Posterior vena cava (tissue), 2 donors: ENCODE measurements around the gene ICAM5. TPM values are rescaled to one million over a fixed set of nuclear protein-coding genes. Genes with fewer than 3 reads are reported as not detected.

Experiments
- DNase-seq: peaks from one replicate; pipeline ENCODE4 v3.0.0-alpha.2; 2020; ENCODE audit warnings: low spot score
- intact Hi-C, 2 donors: fragments of 100-400 bp; cut with DNase I; formaldehyde crosslinking; loops; one replicate each; pipeline versions ENCODE4 v1.14.1 to v1.14.2; 2022 to 2023
- total RNA-seq, 2 donors: library from RNA; stranded (reverse); fragmentation: NEBNext Ultra II Directional; extraction: Animal tissue kit (Norgen Biotek cat#: 25700); gene quantifications; one replicate each; pipeline ENCODE4 v1.2.1, GENCODE V29; 2021
- donor health status: DM: yes; HTN: yes; CAD: no.
- donor health status: DM: yes; HTN: yes; CAD: no.

The ICAM5 gene
- total RNA-seq, 2 donors from 2014 or later, result 0.33 to 0.83 TPM

DNA sequence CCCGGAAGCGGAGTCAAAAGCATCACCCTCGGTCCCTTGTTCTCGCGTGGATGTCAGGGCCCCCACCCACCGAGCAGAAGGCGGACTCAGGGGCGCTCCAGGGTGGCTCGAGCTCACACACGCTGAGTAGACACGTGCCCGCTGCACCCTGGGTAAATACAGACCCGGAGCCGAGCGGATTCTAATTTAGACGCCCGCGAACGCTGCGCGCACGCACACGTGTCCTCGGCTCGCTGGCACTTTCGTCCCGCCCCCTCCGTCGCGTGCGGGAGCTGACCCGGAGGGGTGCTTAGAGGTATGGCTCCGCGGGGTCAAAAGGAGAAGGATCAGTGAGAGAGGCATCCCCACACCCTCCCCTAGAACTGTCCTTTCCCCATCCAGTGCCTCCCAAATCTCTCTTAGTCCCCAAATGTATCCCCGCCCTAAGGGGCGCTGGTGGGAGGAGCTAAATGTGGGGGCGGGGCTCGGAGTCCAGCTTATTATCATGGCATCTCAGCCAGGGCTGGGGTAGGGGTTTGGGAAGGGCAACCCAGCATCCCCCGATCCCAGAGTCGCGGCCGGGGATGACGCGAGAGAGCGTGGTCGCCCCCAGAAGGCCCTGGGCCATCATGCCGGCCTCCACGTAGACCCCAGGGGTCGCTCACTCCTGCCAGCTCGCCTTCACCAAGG, 451 bp upstream of the ICAM5 start:
- DNase-seq, result peak; percentile 87
- intact Hi-C loops, result no loop called here

DNA sequence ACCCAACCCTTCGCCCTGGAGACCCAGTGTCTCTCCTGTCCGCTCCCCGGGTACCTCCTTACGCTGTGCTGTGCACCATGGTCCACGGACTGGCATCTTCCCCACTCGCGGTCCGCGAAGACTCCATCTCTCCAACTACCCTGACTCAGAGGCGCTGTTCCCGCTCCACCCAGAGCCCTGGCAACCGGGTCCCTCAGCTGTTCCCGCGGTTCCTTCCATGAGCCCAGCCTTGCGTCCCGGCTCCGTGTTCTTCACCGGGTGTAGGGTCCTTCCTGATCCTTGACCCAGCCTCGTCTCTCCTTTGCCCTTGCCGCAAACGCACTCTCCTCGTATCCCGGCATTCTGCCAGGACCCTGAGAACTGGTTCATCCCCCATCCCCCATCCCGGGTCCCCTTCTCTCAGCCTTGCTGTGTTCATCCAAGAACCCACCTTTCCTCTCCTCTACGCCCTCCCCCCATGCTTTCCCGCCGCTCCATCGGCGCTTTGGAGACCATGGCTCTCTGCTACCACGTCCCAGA, 664 bp downstream of the ICAM5 start:
- intact Hi-C loops, result no loop called here
- peak; percentile 83 for DNase-seq

DNA sequence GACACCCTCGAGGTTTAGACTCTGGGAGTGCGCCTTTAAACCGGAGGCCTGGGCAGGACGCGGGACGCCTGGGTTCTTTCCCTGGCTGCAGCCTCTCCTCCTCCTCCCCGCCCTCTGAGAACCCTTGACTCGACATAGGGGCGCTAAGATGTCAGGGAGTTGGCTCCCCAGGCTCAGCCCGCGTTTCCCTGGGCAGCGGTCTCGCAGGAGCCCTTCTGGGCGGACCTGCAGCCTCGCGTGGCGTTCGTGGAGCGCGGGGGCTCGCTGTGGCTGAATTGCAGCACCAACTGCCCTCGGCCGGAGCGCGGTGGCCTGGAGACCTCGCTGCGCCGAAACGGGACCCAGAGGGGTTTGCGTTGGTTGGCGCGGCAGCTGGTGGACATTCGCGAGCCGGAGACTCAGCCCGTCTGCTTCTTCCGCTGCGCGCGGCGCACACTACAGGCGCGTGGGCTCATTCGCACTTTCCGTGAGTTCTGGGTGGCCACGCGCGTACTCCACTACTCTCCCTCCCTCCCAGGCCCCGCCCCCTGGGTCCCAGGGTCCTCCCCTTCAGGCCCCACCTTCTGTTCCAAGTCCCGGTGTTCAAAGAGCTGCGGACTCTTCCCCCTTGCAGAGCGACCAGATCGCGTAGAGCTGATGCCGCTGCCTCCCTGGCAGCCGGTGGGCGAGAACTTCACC, 1.3 kb downstream of the ICAM5 start:
- intact Hi-C loops, result no loop called here
- peak; percentile 90 for DNase-seq

DNA sequence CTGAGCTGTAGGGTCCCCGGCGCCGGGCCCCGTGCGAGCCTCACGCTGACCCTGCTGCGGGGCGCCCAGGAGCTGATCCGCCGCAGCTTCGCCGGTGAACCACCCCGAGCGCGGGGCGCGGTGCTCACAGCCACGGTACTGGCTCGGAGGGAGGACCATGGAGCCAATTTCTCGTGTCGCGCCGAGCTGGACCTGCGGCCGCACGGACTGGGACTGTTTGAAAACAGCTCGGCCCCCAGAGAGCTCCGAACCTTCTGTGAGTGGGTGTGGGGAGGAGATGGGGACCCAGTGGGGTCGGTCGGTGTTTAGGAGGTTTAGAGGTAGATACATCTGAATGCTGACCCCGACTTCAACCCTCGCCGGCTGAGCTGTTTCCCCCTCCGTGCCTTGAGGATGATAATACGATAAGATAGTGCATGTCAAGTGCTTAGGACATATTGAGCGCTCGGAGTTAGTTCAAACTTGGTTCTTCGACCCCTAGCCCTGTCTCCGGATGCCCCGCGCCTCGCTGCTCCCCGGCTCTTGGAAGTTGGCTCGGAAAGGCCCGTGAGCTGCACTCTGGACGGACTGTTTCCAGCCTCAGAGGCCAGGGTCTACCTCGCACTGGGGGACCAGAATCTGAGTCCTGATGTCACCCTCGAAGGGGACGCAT, 1.9 kb downstream of the ICAM5 start:
- intact Hi-C loops, result no loop called here
- DNase-seq, result peak; percentile 83

DNA sequence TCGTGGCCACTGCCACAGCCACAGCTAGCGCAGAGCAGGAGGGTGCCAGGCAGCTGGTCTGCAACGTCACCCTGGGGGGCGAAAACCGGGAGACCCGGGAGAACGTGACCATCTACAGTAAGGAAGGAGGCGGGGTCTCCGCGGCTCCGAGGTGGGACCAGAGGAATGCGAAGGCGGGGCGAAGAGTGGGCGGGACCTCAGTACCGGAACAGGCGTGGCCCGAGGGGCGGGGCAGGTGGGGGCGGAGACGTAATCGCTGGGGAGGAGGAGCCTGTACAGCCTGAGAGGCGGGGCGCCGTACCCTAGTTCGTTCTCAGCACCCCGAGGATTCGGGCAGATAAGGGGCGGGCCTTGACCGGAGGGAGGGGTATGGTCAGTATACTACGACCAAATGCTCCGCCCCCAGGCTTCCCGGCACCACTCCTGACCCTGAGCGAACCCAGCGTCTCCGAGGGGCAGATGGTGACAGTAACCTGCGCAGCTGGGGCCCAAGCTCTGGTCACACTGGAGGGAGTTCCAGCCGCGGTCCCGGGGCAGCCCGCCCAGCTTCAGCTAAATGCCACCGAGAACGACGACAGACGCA, 2.5 kb downstream of the ICAM5 start:
- DNase-seq, result peak; percentile 95
- intact Hi-C loops, result no loop called here

DNA sequence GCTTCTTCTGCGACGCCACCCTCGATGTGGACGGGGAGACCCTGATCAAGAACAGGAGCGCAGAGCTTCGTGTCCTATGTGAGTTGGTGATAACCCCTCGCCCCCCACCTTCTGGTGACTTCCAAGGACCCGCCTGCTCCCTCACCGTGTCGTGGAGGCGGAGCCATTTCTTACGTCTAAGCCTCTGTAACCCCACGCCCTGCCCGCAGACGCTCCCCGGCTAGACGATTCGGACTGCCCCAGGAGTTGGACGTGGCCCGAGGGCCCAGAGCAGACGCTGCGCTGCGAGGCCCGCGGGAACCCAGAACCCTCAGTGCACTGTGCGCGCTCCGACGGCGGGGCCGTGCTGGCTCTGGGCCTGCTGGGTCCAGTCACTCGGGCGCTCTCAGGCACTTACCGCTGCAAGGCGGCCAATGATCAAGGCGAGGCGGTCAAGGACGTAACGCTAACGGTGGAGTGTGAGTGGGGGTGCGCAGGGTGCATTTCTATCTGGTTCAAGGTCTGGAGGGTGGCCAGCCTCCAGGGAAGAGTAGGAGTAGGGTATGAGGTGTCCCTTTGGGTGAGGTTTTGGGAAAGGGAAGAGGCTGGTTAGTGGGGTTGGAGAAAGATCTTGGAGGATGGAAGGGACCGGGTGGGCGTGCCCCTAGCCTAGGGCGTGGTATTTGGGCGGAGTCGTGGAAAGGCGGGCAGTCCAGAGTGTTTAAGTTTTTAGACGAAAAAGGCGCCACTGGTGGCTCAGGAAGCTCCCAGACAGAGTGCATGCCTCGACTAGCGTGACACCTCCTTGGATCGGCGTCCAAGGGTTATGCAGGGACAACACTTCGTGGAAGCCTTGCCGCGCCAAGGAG, 3.3 kb downstream of the ICAM5 start:
- intact Hi-C loops, result no loop called here
- DNase-seq, result peak; percentile 81

DNA sequence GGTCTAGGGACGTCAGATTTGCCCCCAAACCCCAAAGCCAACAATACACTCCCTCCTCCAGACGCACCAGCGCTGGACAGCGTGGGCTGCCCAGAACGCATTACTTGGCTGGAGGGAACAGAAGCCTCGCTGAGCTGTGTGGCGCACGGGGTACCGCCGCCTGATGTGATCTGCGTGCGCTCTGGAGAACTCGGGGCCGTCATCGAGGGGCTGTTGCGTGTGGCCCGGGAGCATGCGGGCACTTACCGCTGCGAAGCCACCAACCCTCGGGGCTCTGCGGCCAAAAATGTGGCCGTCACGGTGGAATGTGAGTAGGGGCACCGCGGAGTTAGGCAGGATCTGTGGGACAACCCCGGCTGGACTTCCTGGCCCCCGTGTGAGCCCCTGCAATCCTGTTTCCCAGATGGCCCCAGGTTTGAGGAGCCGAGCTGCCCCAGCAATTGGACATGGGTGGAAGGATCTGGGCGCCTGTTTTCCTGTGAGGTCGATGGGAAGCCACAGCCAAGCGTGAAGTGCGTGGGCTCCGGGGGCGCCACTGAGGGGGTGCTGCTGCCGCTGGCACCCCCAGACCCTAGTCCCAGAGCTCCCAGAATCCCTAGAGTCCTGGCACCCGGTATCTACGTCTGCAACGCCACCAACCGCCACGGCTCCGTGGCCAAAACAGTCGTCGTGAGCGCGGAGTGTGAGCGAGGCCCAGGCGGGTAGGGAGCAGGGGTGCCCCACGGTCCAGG, 4.0 kb downstream of the ICAM5 start:
- intact Hi-C loops, result no loop called here
- DNase-seq, result peak; percentile 78

DNA sequence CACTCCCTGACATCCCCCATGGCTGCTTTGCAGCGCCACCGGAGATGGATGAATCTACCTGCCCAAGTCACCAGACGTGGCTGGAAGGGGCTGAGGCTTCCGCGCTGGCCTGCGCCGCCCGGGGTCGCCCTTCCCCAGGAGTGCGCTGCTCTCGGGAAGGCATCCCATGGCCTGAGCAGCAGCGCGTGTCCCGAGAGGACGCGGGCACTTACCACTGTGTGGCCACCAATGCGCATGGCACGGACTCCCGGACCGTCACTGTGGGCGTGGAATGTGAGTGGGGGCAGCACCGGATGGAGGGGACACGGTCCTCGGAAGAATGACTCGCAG, 4.6 kb downstream of the ICAM5 start:
- intact Hi-C loops, result no loop called here

DNA sequence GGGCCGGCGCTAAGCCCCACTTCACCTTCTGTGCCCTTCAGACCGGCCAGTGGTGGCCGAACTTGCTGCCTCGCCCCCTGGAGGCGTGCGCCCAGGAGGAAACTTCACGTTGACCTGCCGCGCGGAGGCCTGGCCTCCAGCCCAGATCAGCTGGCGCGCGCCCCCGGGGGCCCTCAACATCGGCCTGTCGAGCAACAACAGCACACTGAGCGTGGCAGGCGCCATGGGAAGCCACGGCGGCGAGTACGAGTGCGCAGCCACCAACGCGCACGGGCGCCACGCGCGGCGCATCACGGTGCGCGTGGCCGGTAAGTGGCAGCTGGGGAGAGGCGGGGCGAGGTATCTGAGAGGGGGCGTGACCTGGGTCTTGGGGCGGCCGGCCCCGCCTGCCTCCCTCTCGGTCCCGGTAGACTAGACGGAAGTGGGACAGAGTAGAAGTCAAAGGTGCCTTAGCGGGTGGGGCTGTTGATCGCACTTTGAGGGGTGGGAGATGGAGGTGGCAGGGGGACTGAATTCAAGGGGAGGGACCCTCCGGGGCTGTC, 5.6 kb downstream of the ICAM5 start:
- DNase-seq, result peak; percentile 83
- intact Hi-C loops, result no loop called here

More for the DNA sequence above, 4.6 kb downstream of the ICAM5 start:
- peak; percentile 70 for DNase-seq

DNA sequence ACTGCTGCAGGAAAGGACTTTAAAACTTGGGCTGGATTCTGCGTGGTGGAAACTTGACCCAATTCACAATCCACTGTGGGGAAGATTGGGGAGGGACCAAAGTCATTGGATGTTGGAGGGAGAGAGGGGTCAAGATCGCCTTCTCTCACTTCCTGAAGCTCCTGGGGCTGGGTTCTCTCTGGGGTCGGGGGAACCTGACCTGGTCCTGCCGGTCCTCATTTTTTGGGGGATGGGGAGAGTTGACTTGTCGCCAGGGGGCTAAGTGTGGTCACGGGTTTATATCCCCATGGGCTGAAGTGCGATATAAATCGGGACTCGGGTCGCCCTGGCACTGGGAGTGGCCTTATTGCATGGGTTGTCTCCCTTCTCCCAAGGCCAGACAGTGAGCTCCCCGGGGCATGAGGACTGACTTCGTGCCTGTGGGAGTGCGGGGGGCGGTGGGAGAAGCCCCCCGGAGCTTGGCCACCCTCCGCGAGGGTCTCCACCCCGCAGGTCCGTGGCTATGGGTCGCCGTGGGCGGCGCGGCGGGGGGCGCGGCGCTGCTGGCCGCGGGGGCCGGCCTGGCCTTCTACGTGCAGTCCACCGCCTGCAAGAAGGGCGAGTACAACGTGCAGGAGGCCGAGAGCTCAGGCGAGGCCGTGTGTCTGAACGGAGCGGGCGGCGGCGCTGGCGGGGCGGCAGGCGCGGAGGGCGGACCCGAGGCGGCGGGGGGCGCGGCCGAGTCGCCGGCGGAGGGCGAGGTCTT, 6.3 kb downstream of the ICAM5 start:
- no peak for DNase-seq
- intact Hi-C loops, result no loop called here

DNA sequence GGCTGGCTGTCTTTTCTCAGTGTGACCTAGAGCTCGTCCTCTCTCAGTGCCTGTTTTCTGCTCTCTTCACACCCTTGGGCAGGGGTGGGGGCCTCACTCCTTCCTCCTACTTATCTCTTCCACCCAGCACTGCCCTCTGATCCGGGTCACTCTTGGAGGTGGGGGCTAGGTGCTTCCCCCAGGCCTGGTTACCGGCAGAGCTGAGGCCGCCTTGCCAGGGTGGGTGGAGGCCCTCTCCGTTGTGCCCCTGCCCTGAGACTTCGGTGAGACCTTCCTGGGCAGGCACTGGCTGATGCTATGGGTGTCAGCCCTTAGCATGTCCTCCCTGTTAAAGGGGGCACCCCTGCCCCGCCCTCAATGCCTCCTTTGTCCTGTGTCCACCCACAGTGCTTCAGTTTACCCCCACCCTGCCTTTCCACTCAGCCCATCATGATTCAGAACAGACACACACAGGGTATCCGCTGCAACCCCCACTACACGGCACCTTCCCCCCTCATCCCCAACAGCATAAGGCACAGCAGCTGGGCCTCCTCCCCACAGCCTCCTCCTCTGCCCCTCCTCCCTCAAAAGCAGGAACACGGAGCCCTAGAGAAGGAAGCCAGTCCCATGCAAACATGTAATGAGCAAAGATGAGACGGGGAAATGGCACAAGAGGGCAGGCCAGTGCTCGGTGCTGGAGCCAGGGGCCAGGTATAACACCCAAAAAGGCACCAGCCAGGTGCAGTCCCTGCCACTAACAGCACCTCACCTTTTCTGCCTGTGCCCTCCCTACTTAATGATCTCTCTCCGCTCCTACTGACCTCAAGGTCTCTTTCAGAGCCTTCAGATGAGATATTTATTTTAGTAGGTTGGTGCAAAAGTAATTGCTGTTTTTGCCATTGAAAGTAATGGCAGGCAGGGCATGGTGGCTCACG, 10.1 kb downstream of the ICAM5 start:
- peak; percentile 81 for DNase-seq
- intact Hi-C loops, result no loop called here

DNA sequence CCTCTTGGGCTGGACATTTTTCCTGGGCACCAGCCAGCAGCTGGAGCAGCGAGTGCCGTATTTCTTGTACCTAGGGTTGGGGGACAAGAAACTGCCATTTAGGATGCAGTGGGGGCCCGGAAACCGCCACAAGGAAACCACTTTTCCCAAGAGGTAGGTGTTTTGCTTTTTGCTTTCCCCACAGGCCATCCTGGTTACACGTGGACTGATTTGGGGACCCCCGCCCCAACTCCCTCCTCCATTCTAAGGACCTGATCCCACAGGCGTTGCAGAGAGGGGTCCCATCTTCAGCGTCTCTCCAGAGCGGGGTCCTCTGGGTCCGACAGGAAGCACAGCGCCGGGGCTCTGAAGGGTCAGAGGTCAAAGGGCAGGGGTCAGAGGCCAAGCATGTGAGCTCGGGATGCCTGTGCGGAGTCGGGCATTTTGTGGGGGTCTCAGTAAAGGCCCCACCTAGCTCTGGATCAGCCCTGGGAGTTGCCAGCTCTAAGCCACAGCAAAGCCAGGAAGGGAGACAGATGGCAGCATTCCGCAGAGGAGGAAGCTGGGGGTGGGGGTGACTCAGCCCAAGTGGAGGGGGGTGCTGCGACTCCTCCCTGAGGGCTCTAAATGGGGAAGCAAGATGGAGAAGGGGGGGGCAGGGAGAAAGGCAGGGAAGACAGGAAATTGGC, 15.5 kb downstream of the ICAM5 start:
- no peak for DNase-seq
- intact Hi-C loops, result no loop called here

DNA sequence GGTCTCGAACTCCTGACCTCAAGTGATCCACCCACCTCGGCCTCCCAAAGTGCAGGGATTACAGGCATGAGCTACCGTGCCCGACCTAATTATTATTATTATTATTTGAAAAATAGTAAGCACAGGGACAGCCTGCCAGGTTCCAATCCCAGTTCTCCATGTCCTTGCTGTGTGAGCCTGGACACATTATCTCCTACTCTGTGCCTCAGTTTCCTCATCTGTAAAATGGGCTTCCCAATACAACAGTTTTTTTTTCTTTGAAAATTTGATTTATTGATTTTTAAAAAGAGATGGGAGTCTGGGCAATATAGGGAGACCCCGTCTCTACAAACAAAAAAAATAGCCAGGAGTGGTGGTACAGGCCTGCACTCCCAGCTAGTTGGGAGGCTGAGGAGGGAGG, 16.6 kb downstream of the ICAM5 start:
- intact Hi-C loops, result no loop called here
- no peak for DNase-seq

DNA sequence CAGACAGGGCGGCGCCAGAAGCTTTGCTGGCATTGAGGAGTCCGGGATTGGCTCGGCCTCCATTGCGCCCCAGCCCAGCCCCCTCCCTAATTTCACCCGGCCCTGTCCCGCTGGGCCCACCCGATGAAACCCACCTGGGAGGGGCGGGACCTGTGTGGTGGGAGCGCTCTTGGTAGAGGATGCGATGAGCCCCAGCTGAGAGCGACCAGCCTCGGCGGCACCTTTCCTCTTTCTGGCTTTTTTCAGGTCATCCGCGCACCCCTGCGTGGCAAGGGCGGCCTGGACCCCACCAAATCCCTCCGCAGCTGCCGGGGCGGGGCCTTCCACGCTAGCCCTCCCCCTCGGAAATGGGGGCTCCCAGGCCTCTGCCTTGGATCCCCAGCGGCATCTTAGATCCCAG, 19.7 kb downstream of the ICAM5 start, which contains the start of gene ZGLP1:
TSS of gene ZGLP1 (minus strand) at position 393 of the 400 bp plus-strand sequence.
- no peak for DNase-seq
- intact Hi-C loops, result no loop called here

DNA sequence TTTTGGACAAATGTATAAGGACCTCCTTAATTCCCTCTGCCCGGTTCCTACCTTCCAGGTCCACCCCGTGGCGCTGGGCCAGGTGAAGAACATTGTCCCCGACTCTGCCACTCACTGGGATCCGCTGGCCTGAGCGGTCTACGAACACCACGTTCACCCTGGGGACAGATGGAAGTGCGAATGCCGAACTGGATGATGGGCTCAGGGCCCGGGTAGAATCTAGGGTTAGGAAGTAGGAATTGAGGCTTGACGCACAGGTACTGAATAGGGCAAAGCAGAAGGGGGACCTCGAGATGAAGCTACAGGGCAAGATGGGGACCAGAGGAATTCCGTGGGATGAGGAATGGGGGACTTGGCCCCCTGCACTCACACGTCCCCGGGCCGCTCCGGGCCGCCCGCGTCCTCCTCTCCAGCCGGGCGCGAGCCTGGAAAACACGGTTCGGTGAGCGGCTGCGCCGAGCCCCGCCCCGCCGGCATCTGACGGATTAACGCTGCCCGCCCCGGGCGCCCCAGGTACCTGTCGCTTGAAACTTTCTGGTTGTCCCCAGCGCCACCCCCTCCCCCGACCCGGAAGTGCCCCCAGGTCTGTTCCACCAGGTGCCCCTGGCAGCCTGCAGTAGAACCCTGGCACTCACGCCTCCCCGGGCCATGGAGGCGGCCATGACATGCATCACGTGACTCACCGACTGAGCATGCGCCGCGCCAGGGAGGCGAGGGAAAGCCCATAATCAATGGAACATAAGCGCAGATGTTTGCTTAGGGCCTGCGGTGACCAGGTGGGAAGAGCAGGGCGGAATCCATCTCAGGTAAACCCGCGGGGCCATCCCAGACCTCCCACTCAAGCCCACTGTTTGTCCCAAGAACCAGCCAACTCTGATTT, 25.8 kb downstream of the ICAM5 start, which contains the start of gene FDX2:
TSS of gene FDX2 (minus strand) at position 681 of the 880 bp plus-strand sequence. CDS start at position 662, 19 bp downstream.
- DNase-seq, result peak; percentile 96
- intact Hi-C loops, result no loop called here
